Measurements from ENCODE around the gene HOXA10.

Gene HOXA10

DNA sequence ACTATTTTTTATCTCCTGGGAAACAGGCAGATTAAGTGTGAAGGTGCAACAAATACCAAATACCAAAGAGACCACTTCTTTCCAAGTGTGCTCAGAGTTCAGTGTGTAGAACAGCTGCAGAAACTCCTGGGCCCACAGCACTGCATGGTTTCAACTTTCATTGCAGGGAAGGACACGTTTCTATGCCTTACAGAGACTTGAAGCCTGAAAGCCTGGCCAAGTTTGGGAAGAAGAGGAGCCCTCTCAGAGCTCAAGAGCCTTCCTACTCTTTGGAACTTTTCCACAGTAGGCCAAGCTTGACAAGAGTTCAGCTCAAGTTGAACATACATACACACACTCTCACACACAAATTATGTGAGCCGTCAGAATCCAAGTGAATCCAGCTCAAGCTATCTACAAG, 46.1 kb downstream of the HOXA10 start:
- DNase-seq, result no peak

DNA sequence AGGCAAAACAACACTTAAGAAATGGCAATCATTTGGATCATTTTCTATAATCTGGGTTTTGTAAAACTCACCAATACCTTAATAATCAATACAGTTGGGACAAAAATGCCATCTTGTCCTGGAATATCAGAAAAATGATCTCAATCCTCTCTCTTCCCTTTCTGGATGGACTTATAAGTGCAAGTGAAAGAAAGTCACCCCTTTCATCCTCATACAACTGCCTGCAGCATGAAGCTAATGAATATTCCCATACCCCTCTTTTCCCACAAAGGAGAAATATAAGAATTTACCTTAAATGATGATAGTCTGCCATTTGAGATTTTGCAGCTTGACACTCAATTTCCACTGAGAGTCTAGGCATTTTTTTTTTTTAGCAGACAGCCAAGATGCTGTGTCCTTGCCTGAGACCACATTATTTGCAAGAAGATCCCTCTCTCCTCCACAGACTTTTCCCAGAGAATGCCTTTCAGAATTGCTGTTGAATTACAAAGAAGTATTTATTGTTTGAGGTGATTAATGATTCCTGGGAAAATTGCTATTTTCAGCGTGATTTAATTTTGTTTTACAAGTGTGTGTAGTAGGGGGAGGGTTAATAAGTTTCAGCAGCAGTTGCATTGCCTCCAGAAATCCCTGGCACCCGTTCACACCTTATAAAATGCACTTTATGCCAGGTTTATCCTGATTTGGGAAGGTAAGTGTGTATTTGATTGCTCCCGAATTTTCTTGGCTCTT, 47.4 kb downstream of the HOXA10 start:
- no peak for DNase-seq

DNA sequence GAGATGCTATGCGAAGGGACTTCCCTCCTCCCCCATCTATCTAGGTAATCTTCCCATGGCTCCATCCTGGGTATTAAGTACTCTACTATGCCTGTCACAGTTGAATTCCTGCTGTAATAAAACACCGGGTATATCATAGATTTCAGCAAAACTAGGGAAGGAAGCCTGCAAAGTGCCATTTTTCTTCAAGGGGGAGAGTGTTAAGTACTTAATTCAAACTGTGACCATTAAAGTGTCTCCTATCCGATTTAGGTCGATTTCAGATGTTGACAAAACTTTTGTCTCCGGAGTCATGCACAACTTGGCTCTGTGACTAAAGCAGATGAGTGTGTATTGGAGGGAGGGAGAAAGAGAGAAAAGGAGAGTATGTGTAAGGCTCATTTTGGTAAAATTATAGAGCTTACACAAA, 48.1 kb downstream of the HOXA10 start:
- no peak for DNase-seq

DNA sequence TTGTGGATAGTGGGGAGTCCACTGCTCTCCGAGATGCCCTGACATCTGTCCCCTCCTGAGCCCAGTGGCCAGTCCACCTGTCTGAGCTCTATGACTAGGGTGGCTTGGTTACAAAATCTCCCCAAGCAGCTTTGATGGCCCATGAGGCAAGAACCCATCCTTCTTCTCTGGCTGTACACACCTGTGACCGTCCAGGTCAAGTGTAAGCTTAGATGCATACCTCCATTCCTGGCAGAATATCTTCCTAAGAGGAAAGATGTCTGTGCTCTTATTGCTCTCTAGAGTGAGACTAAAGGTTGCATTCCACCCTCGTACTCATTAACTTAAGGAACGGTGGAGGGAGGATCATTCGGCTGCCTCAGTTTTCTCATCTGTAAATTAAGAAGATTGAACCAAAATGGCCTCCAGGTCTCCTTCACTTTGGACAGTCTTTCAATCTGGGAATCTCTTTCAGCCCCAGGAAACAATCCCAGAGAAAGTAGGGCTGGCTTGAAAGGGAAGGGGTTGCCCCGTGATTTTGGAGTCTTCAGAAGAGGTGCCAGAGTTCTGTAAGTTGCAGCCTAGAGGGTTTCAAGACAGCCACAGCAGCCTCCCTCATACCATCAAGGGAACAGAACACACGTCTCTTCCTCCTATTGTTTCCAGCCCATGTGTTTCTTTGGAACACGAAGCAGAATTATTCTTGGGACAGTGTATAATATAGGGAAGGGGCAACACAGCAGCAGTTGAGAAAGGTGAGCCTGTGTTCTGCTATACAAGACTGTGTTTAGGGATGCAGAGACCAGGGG, 49.0 kb downstream of the HOXA10 start:
- DNase-seq, result no peak

DNA sequence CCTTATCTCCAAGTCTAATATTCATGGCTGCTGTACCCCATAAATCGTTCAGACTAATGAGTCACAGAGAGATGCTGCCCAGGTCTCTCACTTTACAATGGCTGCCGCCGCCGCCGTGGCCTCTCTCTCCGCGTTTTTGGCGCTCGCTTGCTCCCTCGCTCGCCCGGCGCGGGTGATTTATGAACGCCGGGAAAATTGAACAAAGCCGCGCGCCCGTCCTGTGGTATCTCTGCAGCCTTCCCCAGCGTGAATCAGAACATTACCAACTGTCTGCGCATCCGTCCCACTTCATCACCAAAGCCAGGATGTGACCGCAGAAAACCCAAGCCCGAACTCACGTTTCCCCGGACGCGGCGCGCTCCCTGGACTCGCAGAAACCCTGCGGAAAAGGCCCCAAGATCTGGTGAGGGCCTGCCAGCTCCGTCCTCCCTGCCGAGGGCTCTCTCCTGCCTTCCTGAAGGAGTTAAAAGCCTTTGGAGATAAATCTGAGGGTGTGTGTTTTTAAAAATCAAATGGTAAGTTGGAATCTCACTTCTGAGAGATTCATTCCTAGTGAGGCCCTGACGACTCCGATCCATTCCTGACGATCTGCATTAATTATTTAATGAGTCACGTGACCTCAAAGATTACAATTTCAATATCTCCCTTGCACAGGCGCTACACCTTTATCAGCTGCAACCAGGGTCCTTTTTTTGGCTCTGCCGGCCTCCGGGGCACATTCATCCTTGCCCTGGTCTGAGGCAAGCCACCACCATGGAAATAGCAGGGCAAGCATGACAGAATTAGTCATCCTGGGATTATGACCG, 49.8 kb downstream of the HOXA10 start:
- no peak for DNase-seq

DNA sequence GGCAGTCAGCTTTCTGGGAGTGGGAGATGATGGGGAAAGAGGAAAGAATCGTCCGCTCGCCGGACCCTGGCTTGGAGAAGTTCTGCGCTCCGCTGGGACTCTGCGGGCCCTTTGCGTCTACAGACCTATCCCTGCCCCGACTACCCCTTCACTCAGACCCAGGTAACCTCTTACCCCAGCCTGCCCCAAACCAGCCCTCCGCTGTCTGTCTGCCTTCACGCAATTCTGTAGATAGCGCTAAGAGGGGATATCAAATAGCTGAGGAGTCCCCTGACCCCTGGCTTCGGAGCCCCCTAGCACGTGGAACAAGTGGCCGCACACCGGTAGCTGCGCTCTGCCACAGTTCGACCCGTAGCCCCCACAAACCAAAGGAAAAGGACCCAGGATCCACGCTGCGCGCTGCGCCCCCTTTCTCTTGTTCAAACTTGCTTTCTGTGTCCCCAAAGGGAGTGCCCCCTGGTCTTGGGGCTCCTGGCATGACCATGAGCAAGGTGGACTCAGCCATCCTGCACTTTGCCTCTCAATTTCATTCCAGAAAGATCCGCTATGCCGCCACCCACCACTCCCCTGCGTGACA, 50.6 kb downstream of the HOXA10 start:
- DNase-seq, result no peak

DNA sequence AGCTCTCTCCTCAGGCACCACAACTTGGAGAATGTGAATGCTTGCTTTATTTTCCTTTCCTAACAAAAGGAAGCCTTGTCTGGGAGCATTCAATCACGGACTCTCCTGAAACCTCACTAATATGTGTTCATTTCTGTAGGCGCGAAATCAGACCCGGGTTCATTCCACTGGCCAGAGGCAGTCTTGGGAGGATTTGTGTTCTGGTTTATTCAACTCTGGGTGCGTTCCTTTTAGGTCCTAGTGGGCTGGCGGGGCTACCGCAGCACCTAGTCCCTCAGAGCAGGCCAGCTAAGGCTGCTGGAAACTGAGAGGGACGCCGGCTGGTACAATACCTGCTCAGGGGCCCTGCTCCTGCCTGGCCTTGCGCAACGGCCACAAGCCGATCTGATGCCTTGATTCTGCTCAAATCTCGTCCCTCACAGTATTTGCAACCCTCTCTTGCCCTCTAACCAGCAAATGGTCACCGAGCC, 51.1 kb downstream of the HOXA10 start:
- DNase-seq, result no peak

DNA sequence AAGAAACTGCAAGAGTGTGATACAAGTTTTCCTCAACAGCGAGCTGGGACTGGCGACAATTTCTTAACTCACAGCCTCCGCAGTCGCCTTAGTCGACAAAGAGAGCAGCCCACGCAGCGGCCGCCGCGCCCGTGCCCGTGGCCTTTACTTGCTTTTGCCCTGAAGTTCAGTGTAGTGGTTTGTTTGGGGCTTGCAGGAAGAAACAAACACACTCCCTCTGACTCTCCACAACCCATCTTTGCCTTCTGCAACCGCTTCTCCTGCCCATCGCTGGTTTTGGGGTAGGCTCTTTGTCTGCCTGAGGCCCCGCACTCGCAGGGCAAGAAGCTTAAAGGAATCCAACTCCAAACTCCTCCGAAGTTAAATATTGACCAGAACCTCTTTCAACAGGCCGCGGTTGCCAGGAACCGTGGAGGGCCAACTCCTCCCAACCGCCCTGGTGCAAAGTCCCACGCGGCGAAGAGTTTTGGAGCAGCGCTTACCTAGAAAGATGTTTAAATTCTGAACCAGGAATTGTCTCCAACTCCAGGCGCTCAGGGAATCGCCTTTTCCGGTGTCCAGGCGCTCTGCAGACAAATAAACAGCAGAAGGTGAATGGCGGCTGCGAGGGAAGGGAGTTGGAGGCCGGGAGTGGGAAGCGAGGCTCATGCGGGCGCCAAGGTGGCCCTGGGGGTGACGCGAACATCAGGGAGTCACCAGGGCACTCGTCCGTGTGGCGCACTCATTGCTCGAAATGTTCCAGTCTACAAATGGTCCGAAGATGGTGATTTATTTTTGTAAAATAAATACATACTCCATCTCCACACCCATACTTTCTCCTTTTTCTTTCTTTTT, 51.8 kb downstream of the HOXA10 start:
- DNase-seq, result no peak

DNA sequence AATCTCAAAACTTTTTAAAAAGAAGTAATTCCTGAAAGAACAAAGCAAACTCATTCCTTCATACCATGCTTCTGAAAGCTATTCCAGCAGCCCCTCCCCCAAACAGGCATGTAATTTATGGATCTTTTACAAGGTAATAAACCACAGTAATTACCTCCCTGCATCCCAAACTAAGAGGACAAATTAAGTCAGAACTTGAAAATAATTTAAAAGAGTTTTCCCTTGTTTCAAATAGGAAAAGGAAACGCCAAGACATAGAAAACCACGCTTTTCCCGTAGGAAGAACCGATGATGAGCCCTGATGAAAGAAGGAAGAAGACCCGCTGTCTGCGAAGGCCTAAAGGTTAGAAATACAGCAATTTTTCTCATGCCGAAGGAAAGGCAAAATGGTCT, 52.4 kb downstream of the HOXA10 start:
- DNase-seq, result no peak

Measured in NCI-H2171 (cell line).